HG02884 (cell line): ENCODE measurements around the gene PUS1.

Experiments used
- ATAC-seq: cut with Tn5 transposase; IDR thresholded peaks from one replicate; pipeline ENCODE4 v1.9.1; 2021; ENCODE audit warnings: mild to moderate bottlenecking, moderate library complexity; ENCODE audit not compliant: unreplicated experiment

PUS1 gene

GRCh38 chr12:131989021-131989420 is 59.9 kb downstream of the PUS1 start:
- no peak for ATAC-seq

- ATAC-seq, result no peak
These were observed 61.2 kb downstream of the PUS1 start for GRCh38 chr12:131990066-131990979.

GRCh38 chr12:131990980-131991305 is 61.9 kb downstream of the PUS1 start:
- ATAC-seq, result no peak

GRCh38 chr12:131991816-131992430 is 62.8 kb downstream of the PUS1 start:
- ATAC-seq, result no peak

- ATAC-seq, result no peak
These were observed 65.5 kb downstream of the PUS1 start for GRCh38 chr12:131994589-131994988.
